PC-9 (cell line): ENCODE data around the gene MAPK10.

Experiments
- CTCF ChIP-seq: fragments of 200-600 bp; sonication (generic); conservative IDR thresholded peaks from 2 replicates; pipeline ENCODE4 v1.6.1; 2017; ENCODE audit warnings: mixed run types, antibody characterized with exemption, mild to moderate bottlenecking, moderate library complexity
- EZH2 ChIP-seq: fragments of 200-600 bp; sonication (generic); IDR thresholded peaks from 2 replicates; pipeline ENCODE4 v1.8.0; 2017; ENCODE audit warnings: antibody characterized with exemption, low read depth

GRCh38 chr4:86358257-86358656, 1.6 kb downstream of the MAPK10 start:
- no peak for TF ChIP-seq CTCF
- no peak for TF ChIP-seq EZH2
